GM21526 (cell line): ENCODE data around the gene RPS27L.

Source experiments
- ATAC-seq: cut with Tn5 transposase; IDR thresholded peaks from one replicate; pipeline ENCODE4 v1.9.1; 2021; ENCODE audit warnings: moderate library complexity; ENCODE audit not compliant: unreplicated experiment, low FRiP score

Gene RPS27L

DNA sequence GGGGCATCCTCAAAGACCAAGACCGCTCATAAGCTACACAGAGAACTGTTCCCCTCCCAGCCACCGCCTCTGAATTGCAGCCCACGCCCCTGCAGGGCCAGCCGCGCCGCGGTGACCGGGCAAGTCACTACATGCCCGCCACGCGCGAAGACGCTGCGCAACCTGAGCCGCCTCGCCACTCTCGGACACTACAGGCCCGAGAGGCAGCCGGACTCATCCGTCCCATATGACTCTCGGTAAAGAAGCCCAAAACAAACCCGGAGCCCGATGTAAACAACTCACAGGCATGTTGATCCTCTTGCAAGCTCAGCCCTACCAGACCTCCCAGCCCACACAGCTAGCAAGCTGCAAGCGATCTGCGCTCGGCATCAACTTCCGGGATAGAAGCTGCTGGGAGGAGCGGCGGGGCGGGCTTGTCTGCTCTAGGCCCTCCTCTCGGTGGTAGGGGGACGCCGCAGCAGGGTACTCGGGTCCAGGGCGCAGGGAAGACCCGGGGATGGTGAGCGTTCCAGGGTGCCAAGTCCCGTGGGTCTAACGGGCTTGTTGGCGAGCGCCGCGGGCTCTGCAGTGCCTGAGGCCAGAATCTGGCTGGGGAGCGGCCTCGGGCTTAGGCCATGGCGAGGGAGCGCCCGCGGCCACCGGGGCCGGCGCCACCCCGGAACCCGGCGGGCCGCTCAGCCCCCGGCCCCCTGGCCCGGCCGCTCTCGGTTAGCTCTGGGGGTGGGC lies at the start of gene RPS27L:
Gene RPS27L (minus strand): TSS at position 360 of the 726 bp plus-strand sequence. CDS start 72 bp downstream, at position 288.
- peak; percentile 82 for ATAC-seq

DNA sequence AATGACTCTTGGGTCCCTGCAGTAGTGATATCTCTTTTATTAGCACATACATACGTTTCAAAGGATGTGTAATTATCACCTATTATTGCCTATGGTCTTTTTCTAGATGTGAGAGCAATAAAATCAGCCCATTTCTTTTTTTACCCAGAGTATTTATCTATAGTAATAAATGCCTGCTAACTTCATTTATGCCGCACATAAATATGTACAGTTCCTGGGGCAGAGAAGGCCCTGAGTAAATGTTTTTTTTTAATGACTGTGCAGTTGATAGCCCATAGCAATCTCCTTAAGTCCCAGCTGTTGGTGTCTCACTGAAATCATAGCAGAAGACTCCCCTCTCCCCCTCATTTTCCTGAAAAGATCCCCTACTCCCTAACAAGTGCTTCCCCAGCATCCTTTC lies 48.8 kb upstream of the RPS27L start:
- no peak for ATAC-seq

DNA sequence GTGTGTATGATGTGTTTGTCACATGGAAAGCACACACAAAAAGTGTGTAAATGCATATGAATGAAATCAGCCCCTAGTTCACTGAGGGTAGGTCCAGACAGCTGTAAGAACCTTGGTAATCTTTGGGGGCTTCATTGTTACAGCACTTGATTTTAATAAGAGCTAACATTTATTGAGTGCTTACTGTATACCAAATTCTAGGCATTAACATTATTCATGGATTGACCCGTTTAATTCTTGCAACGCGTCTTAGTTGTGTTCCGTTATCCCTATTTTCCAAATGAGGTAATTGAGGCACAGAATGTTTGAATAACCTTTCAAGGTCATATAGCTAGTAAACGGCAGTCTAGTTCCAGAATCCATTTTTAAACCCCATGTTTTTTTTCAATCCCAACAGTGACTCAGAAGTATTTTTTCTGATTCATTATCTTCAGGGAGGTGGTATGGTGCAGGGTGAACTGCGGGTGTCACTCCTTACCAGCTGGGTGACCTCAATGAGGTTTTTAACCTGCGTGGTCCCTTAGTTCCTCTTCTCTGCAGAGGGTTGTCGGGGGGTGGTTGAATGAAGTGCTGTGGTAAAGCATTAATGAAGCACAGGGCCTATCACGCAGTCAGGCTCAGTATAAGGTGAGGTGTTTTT lies 46.3 kb upstream of the RPS27L start:
- ATAC-seq, result no peak

DNA sequence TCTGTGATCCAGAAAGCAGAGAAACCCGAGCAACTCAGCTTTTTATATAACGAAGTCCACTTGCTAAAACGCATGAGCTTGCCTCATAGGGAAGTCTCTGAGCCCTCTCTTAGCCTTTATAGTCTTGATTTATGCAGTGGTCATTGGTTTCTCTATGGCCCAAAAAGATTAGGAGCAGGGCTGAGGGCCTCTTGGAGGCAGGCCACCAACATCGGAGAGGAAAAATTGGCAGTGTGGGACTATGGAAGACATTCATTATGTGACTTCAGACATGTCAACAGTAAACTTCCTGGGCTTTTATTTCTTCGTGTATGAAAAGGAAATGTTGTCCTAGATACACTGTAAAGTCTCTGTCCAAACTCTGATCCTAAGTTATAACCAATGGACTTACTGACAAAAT lies 45.6 kb upstream of the RPS27L start:
- ATAC-seq, result no peak

DNA sequence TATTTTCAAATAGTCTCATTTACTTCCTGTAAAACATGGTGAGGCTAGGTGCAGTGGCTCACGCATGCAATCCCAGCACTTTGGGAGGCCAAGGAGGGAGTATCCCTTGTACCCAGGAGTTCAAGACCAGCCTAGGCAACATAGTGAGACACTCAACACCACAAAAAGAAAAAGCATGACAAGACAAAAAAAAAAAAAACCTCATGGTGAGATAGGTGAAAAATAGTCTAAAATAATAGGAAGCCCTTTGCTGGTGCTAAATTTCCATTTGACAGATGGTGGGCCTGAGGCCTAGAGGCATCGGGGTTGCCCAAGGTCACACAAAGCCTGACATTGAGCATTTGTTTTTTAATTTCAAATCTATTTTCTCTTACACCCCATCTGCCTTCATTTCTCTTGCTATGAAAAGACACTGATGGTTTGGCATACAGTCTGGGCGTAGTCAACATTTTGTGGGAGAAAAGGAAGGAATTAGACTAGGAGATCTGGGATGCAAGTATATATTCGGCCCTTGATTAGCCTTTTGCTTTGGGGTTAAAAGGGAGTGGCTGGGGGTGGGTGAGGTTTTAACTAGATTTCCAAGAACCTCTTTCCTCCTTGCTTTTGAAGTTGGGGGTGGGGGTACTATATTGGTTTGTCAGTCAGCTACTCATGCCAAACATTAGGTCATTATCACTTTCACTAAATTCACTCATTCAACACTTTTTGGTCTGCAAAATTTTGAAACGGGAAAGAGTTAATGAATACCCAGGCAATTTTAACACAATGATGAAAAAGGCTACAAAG lies 43.4 kb upstream of the RPS27L start:
- no peak for ATAC-seq

DNA sequence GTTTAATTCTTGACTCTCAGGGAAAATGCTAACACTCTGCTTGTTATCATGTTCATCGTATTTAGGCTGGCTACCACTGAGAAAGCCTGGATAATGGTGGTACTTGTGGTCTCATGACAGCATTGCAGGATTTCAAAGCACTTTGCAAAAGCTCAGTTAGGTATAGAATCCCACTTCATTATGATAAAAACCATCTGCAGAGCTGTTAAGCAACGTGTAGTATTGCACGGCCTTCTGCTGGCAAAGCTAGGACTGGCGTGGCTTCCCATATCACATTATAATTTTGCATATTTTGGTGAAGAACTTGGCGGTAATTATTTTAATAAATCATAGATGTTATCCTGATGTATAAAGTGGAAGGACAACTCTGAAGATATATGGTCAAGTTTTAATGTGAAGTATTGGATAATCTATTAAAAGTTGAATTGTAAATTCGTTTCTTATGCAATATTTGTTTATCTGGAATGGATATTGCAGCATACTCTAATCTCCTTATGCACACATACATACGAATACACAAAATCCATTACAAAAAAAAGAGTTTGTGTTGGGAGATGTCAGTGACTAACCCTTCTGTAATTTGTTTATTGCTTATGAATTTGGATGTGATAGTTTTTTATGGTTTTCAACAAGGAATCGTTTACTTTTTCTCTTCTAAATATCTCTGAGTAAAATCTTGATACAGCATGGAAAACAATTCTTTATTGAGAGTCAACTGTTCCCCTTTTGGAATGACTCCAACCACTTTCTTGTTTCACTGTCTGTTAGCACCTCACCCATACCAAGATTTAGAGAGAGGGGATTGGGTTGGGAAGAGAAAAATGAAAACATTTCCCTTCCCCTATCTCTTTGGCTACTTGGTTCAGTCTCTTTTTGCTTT lies 41.3 kb upstream of the RPS27L start:
- ATAC-seq, result no peak

DNA sequence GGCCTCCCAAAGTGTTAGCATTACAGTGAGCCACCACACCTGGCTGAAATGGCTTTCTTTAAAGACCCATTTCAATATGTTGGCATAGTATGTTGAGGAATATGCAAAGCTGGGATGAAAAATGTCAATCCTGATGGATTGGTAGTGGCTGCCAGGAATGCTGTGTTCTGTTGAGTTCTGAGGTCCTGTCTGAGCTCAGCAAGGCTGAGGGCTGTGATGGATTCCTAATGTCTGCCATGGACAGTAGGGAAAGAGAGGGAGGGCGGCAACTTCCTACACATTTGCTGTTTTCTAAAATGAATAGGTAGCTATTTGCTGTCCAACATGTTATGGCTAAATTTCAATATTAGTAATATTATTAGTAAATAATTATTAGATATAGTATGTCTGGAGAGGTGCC lies 40.3 kb upstream of the RPS27L start:
- no peak for ATAC-seq

DNA sequence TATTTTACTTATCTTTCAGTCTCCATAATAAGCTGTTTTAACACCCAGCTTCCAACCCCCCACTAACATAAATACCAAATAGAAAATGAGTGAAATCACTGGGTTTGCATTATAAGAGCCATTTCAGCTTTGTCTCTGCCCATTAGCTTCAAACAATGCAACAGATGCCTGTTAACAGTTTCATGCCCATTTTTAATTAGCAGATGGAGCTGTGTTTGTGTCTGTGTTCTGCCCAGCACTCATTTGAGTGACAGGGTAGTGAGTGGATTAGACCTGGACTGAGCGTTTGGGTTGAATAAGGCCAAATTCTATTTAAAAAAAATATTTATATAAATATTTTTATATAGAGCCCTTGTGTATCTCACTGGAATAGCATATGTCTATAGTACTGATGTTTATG lies 39.6 kb upstream of the RPS27L start:
- ATAC-seq, result no peak

DNA sequence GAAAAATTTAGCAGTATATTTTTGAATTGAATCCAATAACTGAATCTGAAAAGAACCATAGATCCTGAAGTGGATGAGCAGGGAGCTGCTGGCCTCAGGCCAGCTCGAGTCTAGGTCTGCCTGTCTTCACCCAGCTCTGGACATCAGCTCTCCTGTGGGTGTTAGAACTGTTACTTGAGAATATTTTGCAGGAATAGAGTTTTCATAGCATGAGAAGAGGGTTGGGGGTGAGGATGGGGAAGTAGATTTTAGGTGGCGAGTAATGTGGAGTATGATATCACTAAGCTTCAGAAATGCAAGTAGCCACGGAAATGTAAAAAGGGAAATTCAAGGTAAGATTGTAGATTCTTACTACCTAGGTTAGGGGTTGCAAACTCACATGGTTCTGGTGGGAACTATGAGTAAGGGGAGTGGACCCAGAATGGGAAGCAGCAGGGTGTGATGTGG lies 38.3 kb upstream of the RPS27L start:
- no peak for ATAC-seq

DNA sequence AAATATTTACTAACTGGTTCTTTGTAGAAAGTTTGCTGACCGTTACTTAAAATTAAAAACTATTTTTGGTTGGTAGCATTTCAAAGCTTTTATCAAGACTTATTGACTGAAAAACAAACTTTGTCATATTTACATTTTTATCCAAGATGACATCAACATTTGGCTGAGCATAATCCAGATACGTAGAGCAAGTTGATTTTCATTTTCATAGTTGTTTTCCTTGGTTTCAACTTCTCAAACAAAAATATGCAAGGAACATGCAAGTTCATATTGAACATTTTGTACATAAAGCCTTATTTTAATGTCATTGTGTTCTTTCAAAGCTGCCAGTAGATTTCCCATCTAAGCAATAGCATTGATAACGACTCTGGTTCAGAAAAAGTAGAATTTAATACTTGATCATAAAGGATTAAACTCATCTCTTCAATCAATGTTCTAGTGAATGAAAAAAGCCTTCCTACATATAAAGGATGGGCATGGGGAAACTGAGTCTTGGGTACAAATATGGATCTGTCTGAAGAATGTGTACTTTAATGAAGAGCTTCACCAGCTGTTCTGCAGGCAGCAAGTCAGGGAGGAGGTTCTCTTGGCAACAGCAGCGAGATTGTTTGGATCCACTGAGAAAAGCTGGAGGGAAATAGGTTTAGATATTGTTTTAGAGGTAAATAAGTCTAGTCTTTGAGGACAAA lies 37.7 kb upstream of the RPS27L start:
- ATAC-seq, result no peak

DNA sequence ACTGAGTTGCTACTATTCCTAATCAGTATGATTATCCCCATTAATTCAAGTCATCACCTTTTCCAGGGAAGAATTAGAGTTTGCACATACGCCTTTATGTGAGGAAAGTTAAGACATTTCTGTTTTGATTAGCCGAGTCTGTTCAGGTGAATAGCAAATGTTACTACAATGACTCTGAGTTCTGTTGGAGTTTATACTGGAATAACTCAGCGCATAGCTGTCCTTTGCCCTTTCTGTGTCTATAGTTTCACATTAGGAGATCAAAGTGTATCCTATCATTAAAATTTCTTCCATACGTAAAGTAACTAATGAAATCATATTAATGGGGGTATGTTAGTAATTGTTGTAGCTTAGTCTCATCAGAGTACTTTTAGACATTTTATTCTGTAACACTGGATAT lies 37.0 kb upstream of the RPS27L start:
- ATAC-seq, result no peak

DNA sequence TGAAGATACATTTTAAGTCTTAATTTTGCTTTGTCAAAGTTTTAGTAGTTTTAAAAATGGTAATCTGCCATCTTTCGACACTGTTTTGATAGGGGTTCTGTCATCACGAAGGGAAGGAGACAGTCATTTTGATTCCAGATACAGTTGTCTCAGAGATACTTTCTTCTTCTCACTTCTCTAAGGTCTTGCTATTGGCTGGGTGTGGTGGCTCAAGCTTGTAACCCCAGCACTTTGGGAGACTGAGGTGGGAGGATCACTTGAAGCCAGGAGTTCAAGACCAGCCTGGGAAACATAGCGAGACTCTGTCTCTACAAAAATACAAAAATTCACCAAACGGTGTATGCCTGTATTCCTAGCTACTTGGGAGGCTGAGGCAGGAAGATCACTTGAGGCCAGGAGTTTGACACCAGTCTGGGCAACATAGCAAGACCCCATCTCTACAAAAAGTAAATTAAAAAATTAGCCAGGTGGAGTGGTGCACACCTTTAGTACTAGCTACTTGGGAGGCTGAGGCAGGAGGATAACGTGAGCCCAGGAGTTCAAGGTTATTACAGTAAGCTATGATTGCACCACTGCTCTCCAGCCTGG lies 35.4 kb upstream of the RPS27L start:
- no peak for ATAC-seq

DNA sequence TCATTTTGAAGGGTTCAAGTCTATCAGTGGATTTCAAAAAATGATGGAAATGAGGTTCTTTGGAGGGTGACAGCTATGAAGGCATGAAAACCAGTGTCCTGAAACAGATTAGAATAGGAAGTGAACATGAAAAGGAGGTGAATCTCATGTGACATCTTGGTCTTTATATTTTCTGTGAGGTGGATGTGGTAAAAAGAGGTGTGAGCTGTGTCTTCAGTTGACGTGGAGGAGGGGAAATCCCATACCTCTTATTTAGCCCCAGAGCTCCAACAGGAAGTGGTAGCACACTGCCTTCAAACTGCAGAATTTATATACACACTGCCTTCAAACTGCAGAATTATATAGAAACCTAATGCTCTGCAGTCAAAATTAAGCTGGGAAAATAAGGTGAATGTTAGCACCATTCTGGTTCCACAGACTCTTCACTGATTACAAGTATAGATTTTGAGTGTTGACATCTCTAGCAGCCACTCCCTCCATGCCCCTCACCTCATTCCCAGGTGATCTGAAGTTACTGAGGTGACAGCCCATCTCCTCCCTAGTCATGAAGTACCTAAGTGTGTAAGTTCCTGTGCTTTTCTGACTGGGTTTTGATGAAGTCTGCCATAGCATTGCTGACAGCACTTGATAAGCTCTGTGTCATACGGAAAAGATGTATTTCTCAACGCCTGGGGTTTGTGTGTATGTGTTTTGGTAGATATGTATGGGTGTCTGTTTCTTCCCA lies 34.8 kb upstream of the RPS27L start:
- ATAC-seq, result peak; percentile 34

DNA sequence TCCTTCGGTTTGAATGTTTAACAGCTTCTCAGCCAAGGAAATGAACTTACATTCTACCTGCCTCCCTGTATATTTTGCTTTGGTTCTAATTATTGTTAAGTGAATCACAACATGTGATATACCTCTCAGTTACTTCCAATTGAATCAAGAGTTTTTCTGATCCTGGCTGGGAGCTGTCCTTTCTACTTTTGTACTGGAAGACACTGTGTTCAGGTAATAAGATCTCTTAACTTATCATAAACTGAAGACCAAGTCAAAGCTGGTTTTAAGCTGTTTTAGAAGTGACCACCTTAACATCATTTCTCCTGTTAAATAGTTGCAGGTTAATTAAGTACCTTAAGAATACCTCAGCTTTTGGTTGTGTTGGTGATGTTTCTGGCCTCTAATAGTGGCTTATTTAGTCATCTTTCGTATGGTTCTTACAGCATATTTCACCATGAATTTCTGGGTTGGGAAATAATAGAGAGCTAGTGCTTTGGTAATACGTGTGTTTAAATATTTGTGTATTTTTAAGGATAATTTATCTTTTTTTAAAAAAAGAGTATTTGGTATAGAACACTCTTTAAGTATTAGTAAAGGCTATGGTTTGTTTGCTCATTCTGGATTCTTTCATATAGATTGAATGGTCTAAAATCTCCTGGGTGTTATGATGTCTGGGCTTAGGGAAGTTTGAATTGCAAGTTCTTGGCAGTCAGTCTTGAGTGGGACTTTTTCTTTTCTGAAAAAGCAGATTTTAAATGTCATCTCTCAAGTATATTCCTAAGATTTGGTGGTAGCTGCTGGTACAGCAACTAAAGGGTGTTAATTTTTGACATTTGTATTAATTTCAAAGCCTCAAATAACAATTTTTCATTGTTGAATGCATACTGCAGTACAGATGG lies 33.7 kb upstream of the RPS27L start:
- ATAC-seq, result no peak

DNA sequence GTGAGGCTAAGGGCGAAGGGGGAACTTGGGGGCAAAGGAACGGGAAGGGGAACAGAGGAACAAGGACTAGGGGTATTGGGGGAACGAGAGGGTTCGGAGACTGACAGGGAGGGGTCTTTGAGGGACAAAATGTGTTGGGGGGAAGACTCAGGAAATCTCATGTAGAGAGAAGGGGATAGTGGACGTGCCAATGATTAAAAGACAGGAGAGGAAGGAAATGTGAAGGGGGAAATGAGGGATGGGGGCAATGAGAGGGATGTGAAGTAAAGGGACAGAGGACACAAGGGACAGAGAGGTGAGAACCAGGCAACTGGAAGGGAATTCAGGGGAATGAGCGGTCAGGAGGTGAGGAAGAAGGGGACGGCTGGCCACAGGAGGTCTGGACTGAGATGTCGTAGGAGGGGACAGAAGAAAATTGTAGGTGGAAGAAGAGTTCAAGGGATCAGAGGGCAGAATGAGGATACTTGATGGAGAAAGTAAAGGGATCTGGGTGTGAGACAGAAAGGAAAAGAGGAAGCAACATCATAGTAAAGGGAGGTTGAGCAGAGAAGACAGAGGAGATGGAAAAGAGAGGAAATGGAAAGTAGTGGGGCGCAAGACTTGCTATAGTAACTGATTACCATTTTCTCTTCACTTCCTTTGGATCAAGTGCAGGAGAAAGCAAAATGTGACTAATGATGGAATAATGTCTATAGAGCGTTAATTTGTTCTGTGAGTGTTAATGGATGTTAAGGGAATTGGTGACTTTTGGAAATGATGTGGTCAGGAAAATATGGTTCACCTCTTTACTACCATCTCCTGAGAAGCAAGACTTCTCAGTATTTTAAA lies 32.9 kb upstream of the RPS27L start:
- ATAC-seq, result no peak

DNA sequence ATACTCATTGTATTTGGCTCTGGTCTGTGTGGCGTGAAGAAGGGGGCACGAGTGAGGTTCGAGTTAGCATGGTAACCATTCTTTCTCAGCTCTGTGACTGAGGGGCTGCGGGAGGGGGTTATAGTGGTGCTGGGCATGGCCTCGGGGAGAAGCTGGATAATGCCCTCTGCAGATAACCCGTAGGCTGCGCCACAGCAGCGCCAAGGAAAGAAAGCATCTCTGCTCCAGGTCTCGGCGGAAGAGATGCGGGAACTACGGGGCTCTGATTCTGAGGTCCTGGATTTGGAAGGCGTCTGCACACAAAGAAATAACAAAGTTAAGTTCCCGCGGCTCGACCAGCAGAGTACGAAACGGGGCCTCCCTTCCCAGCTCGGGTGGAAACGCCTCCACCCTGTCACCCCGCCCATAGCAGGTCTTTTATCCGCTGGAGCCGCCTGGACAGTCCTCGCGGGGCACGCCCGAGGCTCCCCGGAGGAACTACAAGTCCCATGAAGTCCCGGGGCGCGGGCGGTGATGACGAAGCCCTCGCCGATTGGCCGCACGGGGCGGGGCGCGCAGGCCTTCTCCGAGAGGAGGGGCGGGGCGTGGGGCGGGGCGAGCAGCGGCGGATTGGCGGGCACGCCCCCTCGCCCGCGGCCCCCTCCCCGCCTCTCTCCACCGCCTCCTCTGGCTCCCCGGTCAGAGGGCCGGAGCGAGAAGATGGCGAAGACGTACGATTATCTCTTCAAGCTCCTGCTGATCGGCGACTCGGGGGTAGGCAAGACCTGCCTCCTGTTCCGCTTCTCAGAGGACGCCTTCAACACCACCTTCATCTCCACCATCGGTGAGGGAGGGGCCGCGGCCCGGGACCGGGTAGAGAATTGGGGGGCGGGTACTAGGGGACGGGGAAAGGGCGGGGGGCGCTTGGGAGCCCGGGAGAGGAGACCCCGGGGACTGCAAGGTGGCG lies 31.9 kb upstream of the RPS27L start, which contains the start of gene RAB8B:
Gene RAB8B (plus strand): TSS at position 681 of the 946 bp plus-strand sequence. CDS start 19 bp downstream, at position 700.
- ATAC-seq, result peak; percentile 69
